ENCODE measurements around the gene ZNF469. TPM values are rescaled to one million over a fixed set of nuclear protein-coding genes. Genes with fewer than 3 reads are reported as not detected.
A peak's percentile ranks its signal among the peaks of the same experiment; 100 is the strongest.

Gene ZNF469
- total and polyA plus RNA-seq, 4 donors, result 0.38 to 5.2 (median 1.2) TPM

- H3K27me3 ChIP-seq (ENCODE audit: control insufficient read depth in 1 of 2, insufficient read depth in 2 of 2, low read length in 1 of 2), result no peaks in the 10 kb centered on the region
- intact Hi-C loops (cut with DNase I), result loop anchor here in 1 of 2 donors (5.0 to 10.0 kb wide), 2 partner anchors 53 to 140 kb away; no protein-coding TSS in a partner anchor
- H3K4me1 ChIP-seq (ENCODE audit: control insufficient read depth in 1 of 2, insufficient read depth in 2 of 2, low read length in 2 of 2), result no peaks in the 10 kb centered on the region
- no peak overlapping the region for H3K4me3 ChIP-seq (ENCODE audit: low read length in 2 of 2)
- no peak for DNase-seq
- 96 to 97% methylated on average over 5 of the region's 5 CpGs for WGBS, 2 donors
- H3K27ac ChIP-seq (ENCODE audit: low read depth in 1 of 2, low read length in 2 of 2), result no peak overlapping the region
- H3K9me3 ChIP-seq (ENCODE audit: control insufficient read depth, low read length), result no peaks in the 10 kb centered on the region
- ATAC-seq (ENCODE audit: low FRiP score), result no peak
- no peaks in the 10 kb centered on the region for H3K36me3 ChIP-seq (ENCODE audit: control insufficient read depth in 1 of 2, insufficient read depth in 2 of 2, low read length in 1 of 2)
Observed at GRCh38 chr16:88385112-88385594, 2.4 kb downstream of the ZNF469 start.

GRCh38 chr16:88385831-88386815 lies 3.4 kb downstream of the ZNF469 start:
- Histone ChIP-seq H3K27me3 (ENCODE audit: control insufficient read depth in 1 of 2, insufficient read depth in 2 of 2, low read length in 1 of 2) (no peaks in the 10 kb centered on the region), H3K4me3 (ENCODE audit: low read length in 2 of 2) (no peak overlapping the region), H3K4me1 (ENCODE audit: control insufficient read depth in 1 of 2, insufficient read depth in 2 of 2, low read length in 2 of 2) (no peaks in the 10 kb centered on the region), H3K27ac (ENCODE audit: low read depth in 1 of 2, low read length in 2 of 2) (no peak overlapping the region), H3K36me3 (ENCODE audit: control insufficient read depth in 1 of 2, insufficient read depth in 2 of 2, low read length in 1 of 2) (no peaks in the 10 kb centered on the region), H3K9me3 (ENCODE audit: control insufficient read depth, low read length) (no peaks in the 10 kb centered on the region)
- DNase-seq, result peak; percentile 44 to 65
- intact Hi-C loops (cut with DNase I), result loop anchor here in 1 of 2 donors (5.0 to 10.0 kb wide), 2 partner anchors 54 to 141 kb away; no protein-coding TSS in a partner anchor
- 95% methylated on average over 31 of the region's 31 CpGs for WGBS, 2 donors
- ATAC-seq (ENCODE audit: low FRiP score), result no peak

DNA sequence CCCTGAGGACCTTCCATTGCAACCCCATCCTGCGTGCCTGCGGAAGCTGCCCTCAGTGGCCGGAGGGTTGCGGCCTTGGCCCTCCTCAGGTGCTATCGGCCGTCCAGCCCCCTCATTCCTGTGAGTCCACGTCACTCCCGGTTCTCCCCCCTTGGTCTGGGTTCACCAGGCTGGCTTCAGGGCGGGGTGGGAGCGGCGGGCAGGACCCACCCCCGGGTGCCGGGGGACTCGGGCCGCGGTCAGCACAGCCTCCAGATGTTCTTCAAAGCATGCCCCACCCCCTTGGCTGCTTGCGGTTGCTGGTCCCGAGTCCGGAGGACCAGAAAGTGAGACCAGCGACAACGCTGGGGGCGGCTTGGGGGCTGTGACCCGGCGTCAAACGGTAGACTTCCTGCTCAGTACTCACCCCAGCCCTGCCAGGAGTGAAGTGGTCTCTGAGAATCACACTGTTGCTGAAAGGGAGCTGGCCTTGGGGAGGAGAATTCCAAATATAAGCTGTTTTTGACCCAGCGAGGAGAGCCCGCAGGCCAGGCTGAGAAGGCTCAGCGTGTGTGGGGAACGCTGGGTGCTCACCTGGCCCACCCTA lies 4.5 kb downstream of the ZNF469 start:
- H3K36me3 ChIP-seq (ENCODE audit: control insufficient read depth in 1 of 2, insufficient read depth in 2 of 2, low read length in 1 of 2), result no peaks in the 10 kb centered on the region
- H3K27ac ChIP-seq (ENCODE audit: low read depth in 1 of 2, low read length in 2 of 2), result no peak overlapping the region
- DNase-seq, result peak; percentile 44 to 77
- H3K9me3 ChIP-seq (ENCODE audit: control insufficient read depth, low read length), result no peaks in the 10 kb centered on the region
- no peaks in the 10 kb centered on the region for H3K27me3 ChIP-seq (ENCODE audit: control insufficient read depth in 1 of 2, insufficient read depth in 2 of 2, low read length in 1 of 2)
- H3K4me3 ChIP-seq (ENCODE audit: low read length in 2 of 2), result no peak overlapping the region
- H3K4me1 ChIP-seq (ENCODE audit: control insufficient read depth in 1 of 2, insufficient read depth in 2 of 2, low read length in 2 of 2), result no peaks in the 10 kb centered on the region
- no peak for ATAC-seq (ENCODE audit: low FRiP score)
- intact Hi-C loops (cut with DNase I), result loop anchor here in 1 of 2 donors (5.0 to 10.0 kb wide), 2 partner anchors 55 to 142 kb away; no protein-coding TSS in a partner anchor
- 92% methylated on average over 29 of the region's 29 CpGs for WGBS, 2 donors

- WGBS, 2 donors, result 29 to 31% methylated on average over 27 of the region's 27 CpGs
- H3K4me1 ChIP-seq (ENCODE audit: control insufficient read depth in 1 of 2, insufficient read depth in 2 of 2, low read length in 2 of 2), result no peaks in the 10 kb centered on the region
- intact Hi-C loops (cut with DNase I), result loop anchor here in 1 of 2 donors (5.0 to 10.0 kb wide), 2 partner anchors 56 to 143 kb away; no protein-coding TSS in a partner anchor
- peak; percentile 26 for ATAC-seq (ENCODE audit: low FRiP score)
- H3K27me3 ChIP-seq (ENCODE audit: control insufficient read depth in 1 of 2, insufficient read depth in 2 of 2, low read length in 1 of 2), result no peaks in the 10 kb centered on the region
- peak; percentile 76 to 86 for DNase-seq
- H3K4me3 ChIP-seq (ENCODE audit: low read length in 2 of 2), result no peak overlapping the region
- H3K27ac ChIP-seq (ENCODE audit: low read depth in 1 of 2, low read length in 2 of 2), result peak overlapping the region in 1 of 2 donors; percentile 38
- no peaks in the 10 kb centered on the region for H3K36me3 ChIP-seq (ENCODE audit: control insufficient read depth in 1 of 2, insufficient read depth in 2 of 2, low read length in 1 of 2)
- H3K9me3 ChIP-seq (ENCODE audit: control insufficient read depth, low read length), result no peaks in the 10 kb centered on the region
Observed at GRCh38 chr16:88387941-88388627, 5.3 kb downstream of the ZNF469 start.

GRCh38 chr16:88389191-88389590 lies 6.4 kb downstream of the ZNF469 start:
- H3K4me1 ChIP-seq (ENCODE audit: control insufficient read depth in 1 of 2, insufficient read depth in 2 of 2, low read length in 2 of 2), result no peaks in the 10 kb centered on the region
- no peak overlapping the region for H3K4me3 ChIP-seq (ENCODE audit: low read length in 2 of 2)
- WGBS, 2 donors, result 93 to 96% methylated on average over 24 of the region's 24 CpGs
- H3K36me3 ChIP-seq (ENCODE audit: control insufficient read depth in 1 of 2, insufficient read depth in 2 of 2, low read length in 1 of 2), result no peaks in the 10 kb centered on the region
- no peaks in the 10 kb centered on the region for H3K9me3 ChIP-seq (ENCODE audit: control insufficient read depth, low read length)
- no peak for DNase-seq
- no peak for ATAC-seq (ENCODE audit: low FRiP score)
- no peak overlapping the region for H3K27ac ChIP-seq (ENCODE audit: low read depth in 1 of 2, low read length in 2 of 2)
- H3K27me3 ChIP-seq (ENCODE audit: control insufficient read depth in 1 of 2, insufficient read depth in 2 of 2, low read length in 1 of 2), result no peaks in the 10 kb centered on the region
- intact Hi-C loops (cut with DNase I), result loop anchor here in 1 of 2 donors (5.0 to 10.0 kb wide), 2 partner anchors 57 to 144 kb away; no protein-coding TSS in a partner anchor

GRCh38 chr16:88389621-88390160 lies 6.9 kb downstream of the ZNF469 start:
- no peak for ATAC-seq (ENCODE audit: low FRiP score)
- Histone ChIP-seq H3K27ac (ENCODE audit: low read depth in 1 of 2, low read length in 2 of 2) (no peak overlapping the region), H3K27me3 (ENCODE audit: control insufficient read depth in 1 of 2, insufficient read depth in 2 of 2, low read length in 1 of 2) (no peaks in the 10 kb centered on the region), H3K4me1 (ENCODE audit: control insufficient read depth in 1 of 2, insufficient read depth in 2 of 2, low read length in 2 of 2) (no peaks in the 10 kb centered on the region), H3K9me3 (ENCODE audit: control insufficient read depth, low read length) (no peaks in the 10 kb centered on the region), H3K4me3 (ENCODE audit: low read length in 2 of 2) (no peak overlapping the region), H3K36me3 (ENCODE audit: control insufficient read depth in 1 of 2, insufficient read depth in 2 of 2, low read length in 1 of 2) (no peaks in the 10 kb centered on the region)
- no peak for DNase-seq
- 77 to 88% methylated on average over 20 of the region's 20 CpGs for WGBS, 2 donors
- intact Hi-C loops (cut with DNase I), result loop anchor here in 1 of 2 donors (5.0 to 10.0 kb wide), 2 partner anchors 57 to 145 kb away; no protein-coding TSS in a partner anchor

DNA sequence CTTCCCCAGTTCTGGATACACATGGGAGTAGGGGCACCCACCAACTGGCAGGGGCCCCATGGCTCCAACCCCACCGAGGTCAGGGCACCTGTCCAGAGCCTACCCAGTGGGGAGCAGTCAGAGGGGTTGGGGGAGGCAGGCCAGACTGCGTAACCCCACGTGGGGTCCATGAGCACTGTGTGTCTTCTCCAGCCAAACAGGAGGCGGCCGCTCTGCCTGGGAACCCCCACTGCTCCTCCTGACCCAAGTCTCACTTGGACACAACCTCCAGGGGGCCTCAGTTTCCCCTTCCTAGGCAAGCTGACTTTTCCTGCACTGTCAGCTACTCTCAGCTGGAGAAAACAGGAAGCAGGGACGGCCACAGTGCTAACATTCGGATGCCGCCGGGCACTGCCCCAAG lies 7.5 kb downstream of the ZNF469 start:
- 89 to 94% methylated on average over 9 of the region's 9 CpGs for WGBS, 2 donors
- H3K27me3 ChIP-seq (ENCODE audit: control insufficient read depth in 1 of 2, insufficient read depth in 2 of 2, low read length in 1 of 2), result no peaks in the 10 kb centered on the region
- DNase-seq, result peak in 1 of 2 donors; percentile 68
- intact Hi-C loops (cut with DNase I), result no loop called here
- H3K9me3 ChIP-seq (ENCODE audit: control insufficient read depth, low read length), result no peaks in the 10 kb centered on the region
- H3K27ac ChIP-seq (ENCODE audit: low read depth in 1 of 2, low read length in 2 of 2), result no peak overlapping the region
- ATAC-seq (ENCODE audit: low FRiP score), result no peak
- H3K4me1 ChIP-seq (ENCODE audit: control insufficient read depth in 1 of 2, insufficient read depth in 2 of 2, low read length in 2 of 2), result no peaks in the 10 kb centered on the region
- H3K36me3 ChIP-seq (ENCODE audit: control insufficient read depth in 1 of 2, insufficient read depth in 2 of 2, low read length in 1 of 2), result no peaks in the 10 kb centered on the region
- no peak overlapping the region for H3K4me3 ChIP-seq (ENCODE audit: low read length in 2 of 2)

DNA sequence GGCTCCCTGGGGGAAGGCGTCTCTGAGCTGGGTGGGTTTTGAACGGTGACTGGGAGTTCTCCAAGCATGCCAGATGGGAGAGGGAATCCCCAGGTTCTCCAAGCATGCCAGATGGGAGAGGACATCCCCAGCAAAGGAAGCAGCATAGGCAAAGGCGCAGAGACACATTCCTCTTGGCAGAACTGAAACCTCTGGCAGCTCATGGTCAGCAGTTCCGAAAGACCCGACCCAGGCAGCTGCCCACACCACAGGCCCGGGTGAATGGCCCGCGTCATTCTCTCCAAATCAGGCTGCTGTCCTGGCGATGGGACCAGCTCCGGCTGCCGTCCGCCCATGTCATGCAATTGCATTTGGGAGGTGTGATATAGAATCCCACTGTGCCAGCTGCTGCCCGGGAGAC lies 8.0 kb downstream of the ZNF469 start:
- 83 to 88% methylated on average over 13 of the region's 13 CpGs for WGBS, 2 donors
- Histone ChIP-seq H3K27ac (ENCODE audit: low read depth in 1 of 2, low read length in 2 of 2) (no peak overlapping the region), H3K9me3 (ENCODE audit: control insufficient read depth, low read length) (no peaks in the 10 kb centered on the region), H3K36me3 (ENCODE audit: control insufficient read depth in 1 of 2, insufficient read depth in 2 of 2, low read length in 1 of 2) (no peaks in the 10 kb centered on the region), H3K27me3 (ENCODE audit: control insufficient read depth in 1 of 2, insufficient read depth in 2 of 2, low read length in 1 of 2) (no peaks in the 10 kb centered on the region), H3K4me3 (ENCODE audit: low read length in 2 of 2) (no peak overlapping the region), H3K4me1 (ENCODE audit: control insufficient read depth in 1 of 2, insufficient read depth in 2 of 2, low read length in 2 of 2) (no peaks in the 10 kb centered on the region)
- DNase-seq (peak in 1 of 2 donors; percentile 69), ATAC-seq (ENCODE audit: low FRiP score) (no peak)
- intact Hi-C loops (cut with DNase I), result no loop called here
